Measurements from ENCODE around the gene RAB35. TPM values are rescaled to one million over a fixed set of nuclear protein-coding genes. Genes with fewer than 3 reads are reported as not detected.

Gene RAB35
- total RNA-seq, 1 experiment from 2014 or later = 57.9 TPM

DNA sequence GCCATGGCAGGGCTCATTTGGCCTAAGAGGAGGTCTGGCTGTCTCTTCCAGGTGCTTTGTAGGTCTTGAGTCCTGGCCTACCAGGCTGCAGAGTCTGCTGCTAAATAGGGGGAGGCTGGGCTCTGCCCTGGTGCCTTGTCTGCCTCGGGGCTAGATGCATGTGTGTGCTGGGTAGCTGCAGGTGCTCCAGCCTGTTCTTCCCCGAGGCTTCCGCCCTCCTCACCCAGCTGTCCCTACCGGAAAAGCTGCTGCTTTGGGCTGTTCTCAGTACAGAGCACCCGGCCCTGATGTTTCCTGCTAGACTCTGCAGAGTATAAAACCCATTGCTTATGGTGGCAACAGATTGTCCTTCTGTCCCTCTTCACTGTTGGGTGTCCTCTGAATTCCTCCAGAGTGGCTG lies 37.7 kb downstream of the RAB35 start:
- Histone ChIP-seq H3K9me3 (ENCODE audit: low read depth, low read length, poor library complexity, severe bottlenecking) (no peaks in the 10 kb centered on the region), H3K4me1 (ENCODE audit: insufficient read depth, low read length, poor library complexity, severe bottlenecking) (no peaks in the 10 kb centered on the region), H3K27ac (ENCODE audit: low read depth, low read length, poor library complexity, severe bottlenecking) (no peak overlapping the region), H3K36me3 (ENCODE audit: insufficient read depth, low read length, poor library complexity, severe bottlenecking) (no peaks in the 10 kb centered on the region), H3K4me3 (ENCODE audit: low read depth, low read length, poor library complexity, severe bottlenecking) (no peak overlapping the region), H3K27me3 (replicated peaks; ENCODE audit: insufficient read depth, low read depth, low read length, poor library complexity) (no peaks in the 10 kb centered on the region)
- BruUV-seq (replicated peaks) = no TSS peak
- intact Hi-C loops (cut with micrococcal nuclease; ENCODE audit: unreplicated experiment) = no loop called here
- DNase-seq (ENCODE audit: low spot score) = no peak
- ChIA-PET CTCF (no interaction called here), POLR2A (ENCODE audit: low non-redundant PET) (no interaction called here)
- TF ChIP-seq, protein P1, sequence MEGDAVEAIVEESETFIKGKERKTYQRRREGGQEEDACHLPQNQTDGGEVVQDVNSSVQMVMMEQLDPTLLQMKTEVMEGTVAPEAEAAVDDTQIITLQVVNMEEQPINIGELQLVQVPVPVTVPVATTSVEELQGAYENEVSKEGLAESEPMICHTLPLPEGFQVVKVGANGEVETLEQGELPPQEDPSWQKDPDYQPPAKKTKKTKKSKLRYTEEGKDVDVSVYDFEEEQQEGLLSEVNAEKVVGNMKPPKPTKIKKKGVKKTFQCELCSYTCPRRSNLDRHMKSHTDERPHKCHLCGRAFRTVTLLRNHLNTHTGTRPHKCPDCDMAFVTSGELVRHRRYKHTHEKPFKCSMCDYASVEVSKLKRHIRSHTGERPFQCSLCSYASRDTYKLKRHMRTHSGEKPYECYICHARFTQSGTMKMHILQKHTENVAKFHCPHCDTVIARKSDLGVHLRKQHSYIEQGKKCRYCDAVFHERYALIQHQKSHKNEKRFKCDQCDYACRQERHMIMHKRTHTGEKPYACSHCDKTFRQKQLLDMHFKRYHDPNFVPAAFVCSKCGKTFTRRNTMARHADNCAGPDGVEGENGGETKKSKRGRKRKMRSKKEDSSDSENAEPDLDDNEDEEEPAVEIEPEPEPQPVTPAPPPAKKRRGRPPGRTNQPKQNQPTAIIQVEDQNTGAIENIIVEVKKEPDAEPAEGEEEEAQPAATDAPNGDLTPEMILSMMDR (conservative IDR thresholded peaks at IDR 0.05; ENCODE audit: low read depth, low read length) = no peak
- no peak for TF ChIP-seq EZH2 (IDR thresholded peaks at IDR 0.05; ENCODE audit: borderline replicate concordance, low read depth, low read length, poor library complexity, severe bottlenecking)

DNA sequence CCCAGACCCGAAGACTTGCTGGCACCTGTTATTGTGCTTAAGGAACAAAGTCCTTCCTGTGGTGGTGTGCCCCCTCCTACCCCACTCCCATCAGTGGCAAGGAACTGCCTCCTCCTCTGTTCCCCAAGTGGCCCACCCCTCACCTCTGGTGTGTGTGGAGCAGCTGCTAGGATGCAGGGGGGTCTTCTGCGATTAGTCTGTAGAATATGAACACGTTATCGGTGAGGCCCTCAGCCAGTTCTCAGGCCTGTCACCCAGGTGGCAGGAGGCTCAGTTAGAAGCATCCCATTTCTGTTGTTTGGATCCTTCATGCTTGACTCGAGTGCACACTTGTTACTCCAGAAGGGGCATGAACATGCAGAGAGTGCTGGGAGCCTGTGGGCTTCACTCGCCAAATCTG lies 39.3 kb downstream of the RAB35 start:
- no peaks in the 10 kb centered on the region for H3K27me3 ChIP-seq (replicated peaks; ENCODE audit: insufficient read depth, low read depth, low read length, poor library complexity)
- CTCF ChIA-PET = no interaction called here
- no peaks in the 10 kb centered on the region for H3K9me3 ChIP-seq (ENCODE audit: low read depth, low read length, poor library complexity, severe bottlenecking)
- H3K27ac ChIP-seq (ENCODE audit: low read depth, low read length, poor library complexity, severe bottlenecking) = no peak overlapping the region
- no peaks in the 10 kb centered on the region for H3K36me3 ChIP-seq (ENCODE audit: insufficient read depth, low read length, poor library complexity, severe bottlenecking)
- TF ChIP-seq, protein P1 (conservative IDR thresholded peaks at IDR 0.05; ENCODE audit: low read depth, low read length) = no peak
- TF ChIP-seq EZH2 (IDR thresholded peaks at IDR 0.05; ENCODE audit: borderline replicate concordance, low read depth, low read length, poor library complexity, severe bottlenecking) = no peak
- POLR2A ChIA-PET (ENCODE audit: low non-redundant PET) = no interaction called here
- no TSS peak for BruUV-seq (replicated peaks)
- H3K4me3 ChIP-seq (ENCODE audit: low read depth, low read length, poor library complexity, severe bottlenecking) = no peak overlapping the region
- no peak for DNase-seq (ENCODE audit: low spot score)
- intact Hi-C loops (cut with micrococcal nuclease; ENCODE audit: unreplicated experiment) = no loop called here
- H3K4me1 ChIP-seq (ENCODE audit: insufficient read depth, low read length, poor library complexity, severe bottlenecking) = no peaks in the 10 kb centered on the region

DNA sequence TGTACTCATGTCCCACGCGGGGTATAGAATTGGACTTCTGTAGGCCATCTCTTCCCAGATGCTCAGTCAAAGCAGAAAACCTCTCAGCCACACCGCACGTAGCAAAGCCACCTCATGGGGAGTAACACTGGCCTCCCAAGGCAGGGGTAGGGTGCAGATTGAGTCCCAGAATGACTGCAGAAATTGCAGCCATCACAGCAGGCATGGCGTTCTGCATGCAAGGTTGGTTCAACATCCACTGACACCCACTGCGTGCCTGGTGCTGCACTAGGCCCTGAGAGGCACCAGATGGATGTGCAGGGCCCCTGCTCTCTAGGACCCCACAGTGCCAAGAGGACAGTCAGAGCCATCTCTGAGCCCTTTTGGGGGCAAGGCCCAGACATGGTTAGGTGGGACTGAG lies 39.9 kb downstream of the RAB35 start:
- intact Hi-C loops (cut with micrococcal nuclease; ENCODE audit: unreplicated experiment) = no loop called here
- H3K9me3 ChIP-seq (ENCODE audit: low read depth, low read length, poor library complexity, severe bottlenecking) = no peaks in the 10 kb centered on the region
- H3K36me3 ChIP-seq (ENCODE audit: insufficient read depth, low read length, poor library complexity, severe bottlenecking) = no peaks in the 10 kb centered on the region
- POLR2A ChIA-PET (ENCODE audit: low non-redundant PET) = no interaction called here
- H3K27me3 ChIP-seq (replicated peaks; ENCODE audit: insufficient read depth, low read depth, low read length, poor library complexity) = no peaks in the 10 kb centered on the region
- no peaks in the 10 kb centered on the region for H3K4me1 ChIP-seq (ENCODE audit: insufficient read depth, low read length, poor library complexity, severe bottlenecking)
- H3K27ac ChIP-seq (ENCODE audit: low read depth, low read length, poor library complexity, severe bottlenecking) = no peak overlapping the region
- H3K4me3 ChIP-seq (ENCODE audit: low read depth, low read length, poor library complexity, severe bottlenecking) = no peak overlapping the region
- BruUV-seq (replicated peaks) = no TSS peak
- DNase-seq (ENCODE audit: low spot score) = no peak
- CTCF ChIA-PET = no interaction called here
- no peak for TF ChIP-seq EZH2 (IDR thresholded peaks at IDR 0.05; ENCODE audit: borderline replicate concordance, low read depth, low read length, poor library complexity, severe bottlenecking)
- TF ChIP-seq, protein P1 (conservative IDR thresholded peaks at IDR 0.05; ENCODE audit: low read depth, low read length) = no peak

All from A673 (cell line).